SU-DHL-6 (cell line): ENCODE data around the gene SPACDR.

Experiments
- H2AFZ ChIP-seq: fragments of 200-600 bp; sonication (generic); 2 replicates; pipeline ENCODE4 v1.6.1; 2014; ENCODE audit warnings: low read depth, mild to moderate bottlenecking, moderate library complexity, mixed read lengths, antibody characterized with exemption, low read length; ENCODE audit not compliant: severe bottlenecking
- H3F3A ChIP-seq: fragments of 200-600 bp; shearing (Covaris generic); 2 replicates; pipeline ENCODE4 v1.6.0; 2016; ENCODE audit warnings: antibody characterized with exemption, mild to moderate bottlenecking; ENCODE audit not compliant: insufficient read depth
- H3K27ac ChIP-seq: fragments of 200-600 bp; sonication (generic); 2 replicates; pipeline ENCODE4 v1.5.1; 2016; ENCODE audit warnings: low read depth, mild to moderate bottlenecking, low read length, moderate library complexity, mixed read lengths
- H3K27me3 ChIP-seq: fragments of 200-600 bp; sonication (generic), shearing (Covaris generic); 2 replicates; pipeline ENCODE4 v1.6.0; 2014; ENCODE audit warnings: mild to moderate bottlenecking, low read length
- H3K36me3 ChIP-seq: fragments of 200-600 bp; sonication (generic); 2 replicates; pipeline ENCODE4 v1.6.1; 2014; ENCODE audit warnings: mild to moderate bottlenecking, low read length, mixed read lengths
- H3K4me2 ChIP-seq: fragments of 300-600, 200-600 bp; shearing (Covaris generic), sonication (generic); 2 replicates; pipeline ENCODE4 v1.6.0; 2014; ENCODE audit warnings: low read length, low read depth, mild to moderate bottlenecking; ENCODE audit not compliant: poor library complexity, severe bottlenecking
- H3K4me3 ChIP-seq: fragments of 200-600 bp; sonication (generic); 2 replicates; pipeline ENCODE4 v1.5.1; 2014; ENCODE audit warnings: antibody characterized with exemption, low read length, mild to moderate bottlenecking, mixed read lengths; ENCODE audit not compliant: insufficient read depth, poor library complexity, severe bottlenecking
- H3K79me2 ChIP-seq: fragments of 200-600 bp; sonication (generic); 2 replicates; pipeline ENCODE4 v1.6.1; 2014; ENCODE audit warnings: mild to moderate bottlenecking, low read length, moderate library complexity; ENCODE audit not compliant: insufficient read depth
- H3K9ac ChIP-seq: fragments of 200-600 bp; sonication (generic); 2 replicates; pipeline ENCODE4 v1.7.0; 2014; ENCODE audit warnings: mild to moderate bottlenecking, low read length
- H3K9me2 ChIP-seq: fragments of 200-600 bp; sonication (generic); replicated peaks from 2 replicates; pipeline ENCODE4 v1.6.1; 2014; ENCODE audit warnings: low read length; ENCODE audit not compliant: insufficient read depth
- H3K9me3 ChIP-seq: fragments of 200-600 bp; sonication (generic); 2 replicates; pipeline ENCODE4 v1.6.1; 2014; ENCODE audit warnings: low read length, mixed read lengths; ENCODE audit not compliant: insufficient read depth
- H4K20me1 ChIP-seq: fragments of 200-600 bp; sonication (generic); 2 replicates; pipeline ENCODE4 v1.6.1; 2014; ENCODE audit warnings: low read depth, mild to moderate bottlenecking, antibody characterized with exemption, low read length, moderate library complexity, mixed read lengths
- EZH2phosphoT487 ChIP-seq: fragments of 200-600 bp; sonication (generic), shearing (Covaris generic); conservative IDR thresholded peaks from 2 replicates; pipeline ENCODE4 v1.6.1; 2018; ENCODE audit warnings: mild to moderate bottlenecking, antibody characterized with exemption, low read length, moderate library complexity, mixed read lengths
- TF ChIP-seq, protein P1 (sequence below): fragments of 200-600 bp; sonication (generic); IDR thresholded peaks from one replicate; pipeline ENCODE4 v1.5.1; 2017; ENCODE audit warnings: antibody characterized with exemption, mild to moderate bottlenecking, low read length, moderate library complexity; ENCODE audit not compliant: insufficient read depth, poor library complexity, severe bottlenecking

SPACDR gene

DNA sequence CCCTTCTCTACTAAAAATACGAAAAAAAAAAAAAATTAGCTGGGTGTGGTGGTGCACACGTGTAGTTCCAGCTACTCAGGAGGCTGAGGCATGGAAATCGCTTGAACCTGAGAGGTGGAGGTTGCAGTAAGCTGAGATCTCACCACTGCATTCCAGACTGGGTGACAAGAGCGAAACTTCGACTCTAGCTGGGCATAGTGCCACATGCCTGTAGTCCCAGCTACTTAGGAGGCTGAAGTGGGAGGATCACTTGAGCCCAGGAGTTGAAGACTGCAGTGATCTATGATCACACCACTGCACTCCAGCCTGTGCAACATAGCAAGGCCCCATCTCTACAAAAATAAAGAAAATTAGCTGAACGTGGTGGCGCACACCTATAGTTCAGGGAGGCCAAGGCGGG lies 1.2 kb upstream of the SPACDR start:
- Histone ChIP-seq H3K27ac (no peak overlapping the region), H2AFZ (no peak overlapping the region), H3K79me2 (no peaks in the 10 kb centered on the region), H3K9ac (no peak overlapping the region), H3K9me3 (no peaks in the 10 kb centered on the region), H3K9me2 (no peaks in the 10 kb centered on the region), H3K27me3 (no peaks in the 10 kb centered on the region), H3F3A (no peaks in the 10 kb centered on the region), H4K20me1 (no peaks in the 10 kb centered on the region), H3K36me3 (no peaks in the 10 kb centered on the region), H3K4me3 (no peak overlapping the region), H3K4me2 (no peak overlapping the region)
- TF ChIP-seq, protein P1, sequence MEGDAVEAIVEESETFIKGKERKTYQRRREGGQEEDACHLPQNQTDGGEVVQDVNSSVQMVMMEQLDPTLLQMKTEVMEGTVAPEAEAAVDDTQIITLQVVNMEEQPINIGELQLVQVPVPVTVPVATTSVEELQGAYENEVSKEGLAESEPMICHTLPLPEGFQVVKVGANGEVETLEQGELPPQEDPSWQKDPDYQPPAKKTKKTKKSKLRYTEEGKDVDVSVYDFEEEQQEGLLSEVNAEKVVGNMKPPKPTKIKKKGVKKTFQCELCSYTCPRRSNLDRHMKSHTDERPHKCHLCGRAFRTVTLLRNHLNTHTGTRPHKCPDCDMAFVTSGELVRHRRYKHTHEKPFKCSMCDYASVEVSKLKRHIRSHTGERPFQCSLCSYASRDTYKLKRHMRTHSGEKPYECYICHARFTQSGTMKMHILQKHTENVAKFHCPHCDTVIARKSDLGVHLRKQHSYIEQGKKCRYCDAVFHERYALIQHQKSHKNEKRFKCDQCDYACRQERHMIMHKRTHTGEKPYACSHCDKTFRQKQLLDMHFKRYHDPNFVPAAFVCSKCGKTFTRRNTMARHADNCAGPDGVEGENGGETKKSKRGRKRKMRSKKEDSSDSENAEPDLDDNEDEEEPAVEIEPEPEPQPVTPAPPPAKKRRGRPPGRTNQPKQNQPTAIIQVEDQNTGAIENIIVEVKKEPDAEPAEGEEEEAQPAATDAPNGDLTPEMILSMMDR, result no peak
- TF ChIP-seq EZH2phosphoT487, result no peak

DNA sequence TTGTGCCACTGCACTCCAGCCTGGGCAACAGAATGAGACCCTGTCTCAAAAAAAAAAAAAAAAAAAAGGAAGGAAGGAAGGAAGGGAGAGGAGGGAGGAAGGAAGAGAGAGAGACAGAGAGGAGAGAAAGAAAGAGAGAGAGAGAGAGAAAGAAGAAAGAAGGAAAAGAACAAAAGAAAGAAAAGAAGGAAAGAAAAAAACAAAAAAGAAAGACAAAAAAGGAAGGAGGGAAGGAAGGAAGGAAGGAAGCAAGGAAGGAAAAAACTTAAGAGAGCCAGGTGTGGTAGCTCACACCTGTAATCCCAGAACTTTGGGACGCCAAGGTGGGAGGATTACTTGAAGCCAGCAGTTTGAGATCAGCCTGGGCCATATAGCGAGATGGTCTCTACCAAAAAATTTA lies 731 bp upstream of the SPACDR start:
- no peaks in the 10 kb centered on the region for H3K36me3 ChIP-seq
- H3K27ac ChIP-seq, result no peak overlapping the region
- TF ChIP-seq EZH2phosphoT487, result no peak
- TF ChIP-seq, protein P1, result no peak

DNA sequence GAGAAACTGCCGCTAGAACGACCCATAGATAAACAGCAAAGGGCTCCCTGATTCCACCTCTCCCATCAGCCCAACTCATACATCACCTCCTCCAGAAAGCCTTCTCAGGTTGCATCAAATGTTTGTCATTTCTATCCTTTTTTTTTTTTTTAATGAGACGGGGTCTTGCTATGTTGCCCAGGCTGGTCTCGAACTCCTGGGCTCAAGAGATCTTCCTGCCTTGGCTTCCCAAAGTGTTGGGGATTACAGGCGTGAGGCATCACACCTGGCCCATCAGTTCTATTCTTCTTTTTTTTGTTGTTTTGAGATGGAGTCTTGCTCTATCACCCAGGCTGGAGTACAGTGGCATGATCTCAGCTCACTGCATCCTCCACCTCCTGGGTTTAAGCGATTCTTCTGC lies 7.0 kb downstream of the SPACDR start:
- Histone ChIP-seq H3K27ac (no peak overlapping the region), H3F3A (no peaks in the 10 kb centered on the region), H3K9me2 (no peaks in the 10 kb centered on the region), H2AFZ (no peak overlapping the region), H3K4me2 (no peak overlapping the region), H3K9me3 (no peaks in the 10 kb centered on the region), H3K9ac (no peak overlapping the region), H4K20me1 (no peaks in the 10 kb centered on the region), H3K4me3 (no peak overlapping the region), H3K36me3 (no peaks in the 10 kb centered on the region), H3K27me3 (no peaks in the 10 kb centered on the region), H3K79me2 (no peaks in the 10 kb centered on the region)
- no peak for TF ChIP-seq EZH2phosphoT487
- TF ChIP-seq, protein P1, result no peak

More for the DNA sequence above, 731 bp upstream of the SPACDR start:
- Histone ChIP-seq H2AFZ (no peak overlapping the region), H3K79me2 (no peaks in the 10 kb centered on the region), H3K4me3 (no peak overlapping the region), H3K9ac (no peak overlapping the region), H3K4me2 (no peak overlapping the region), H3K9me3 (no peaks in the 10 kb centered on the region), H3K9me2 (no peaks in the 10 kb centered on the region), H4K20me1 (no peaks in the 10 kb centered on the region), H3K27me3 (no peaks in the 10 kb centered on the region), H3F3A (no peaks in the 10 kb centered on the region)
